Testis (tissue), 2 donors: ENCODE results near the gene JUP.

Experiments used
- CTCF ChIP-seq, 3 experiments: fragments of 450-650 bp in 2 of 3; fragments of 200-600 bp in 1 of 3; sonication (generic) in 1 of 3; IDR thresholded peaks; one replicate each; pipeline ENCODE4 v1.5.1; 2016 to 2019; ENCODE audit warnings: antibody characterized with exemption in 3 of 3, mild to moderate bottlenecking in 2 of 3, moderate library complexity in 1 of 3
- POLR2A ChIP-seq: fragments of 450-650 bp; IDR thresholded peaks from one replicate; pipeline ENCODE4 v1.6.1; 2017; ENCODE audit warnings: antibody characterized with exemption, mild to moderate bottlenecking, moderate library complexity

GRCh38 chr17:41762841-41763240, 23.7 kb downstream of the JUP start:
- TF ChIP-seq CTCF (IDR thresholded peaks at IDR 0.05) (no peak), POLR2A (no peak)
